Measurements from ENCODE around the gene SV2C.

Gene SV2C

GRCh38 chr5:76386360-76386759 is 303.2 kb downstream of the SV2C start:
- no peak for DNase-seq

GRCh38 chr5:76388236-76388635 is 305.1 kb downstream of the SV2C start:
- no peak for DNase-seq

GRCh38 chr5:76388791-76389512 is 305.8 kb downstream of the SV2C start:
- DNase-seq = no peak

- no peak for DNase-seq
Observed at GRCh38 chr5:76389513-76390154, 306.5 kb downstream of the SV2C start.

- DNase-seq = no peak
Observed at GRCh38 chr5:76391014-76391413, 307.8 kb downstream of the SV2C start.

GRCh38 chr5:76393035-76393680 is 310.0 kb downstream of the SV2C start:
- no peak for DNase-seq

GRCh38 chr5:76397200-76397599 is 314.0 kb downstream of the SV2C start:
- no peak for DNase-seq

GRCh38 chr5:76399268-76399667 is 316.1 kb downstream of the SV2C start:
- no peak for DNase-seq

- DNase-seq = no peak
Observed at GRCh38 chr5:76400466-76400865, 317.3 kb downstream of the SV2C start.

GRCh38 chr5:76401801-76402250 is 318.6 kb downstream of the SV2C start:
- no peak for DNase-seq

GRCh38 chr5:76402251-76402885 is 319.2 kb downstream of the SV2C start:
- no peak for DNase-seq

GRCh38 chr5:76402886-76403765 is 319.9 kb downstream of the SV2C start, which contains the start of gene IQGAP2:
IQGAP2 (plus strand) TSS chr5:76403285; CDS start chr5:76403546, 261 bp downstream.
- DNase-seq = no peak
